ENCODE measurements around the gene FMN1.

Gene FMN1

GRCh38 chr15:32737304-32737703, 457.2 kb downstream of the FMN1 start:
- H3K27ac ChIP-seq (ENCODE audit: low read depth, low read length): no peak overlapping the region
- H3K27me3 ChIP-seq (ENCODE audit: insufficient read depth, low read length): no peaks in the 10 kb centered on the region
- H3K9me3 ChIP-seq (ENCODE audit: insufficient read depth, low read depth, low read length): no peaks in the 10 kb centered on the region
- no peaks in the 10 kb centered on the region for H3K4me1 ChIP-seq (ENCODE audit: insufficient read depth, low read length)
- whole genome bisulfite sequencing: 98% methylated on average over 4 of the region's 4 CpGs
- H3K4me3 ChIP-seq (ENCODE audit: low read length): no peak overlapping the region
- H3K9ac ChIP-seq (ENCODE audit: low read depth, low read length): no peak overlapping the region
- peaks cover 12% of the 10 kb centered on the region; the same call in 1 of the 2 replicates for H3K36me3 ChIP-seq (ENCODE audit: insufficient read depth, low read length)

- Histone ChIP-seq H3K9me3 (ENCODE audit: insufficient read depth, low read depth, low read length) (no peaks in the 10 kb centered on the region), H3K27me3 (ENCODE audit: insufficient read depth, low read length) (no peaks in the 10 kb centered on the region), H3K27ac (ENCODE audit: low read depth, low read length) (no peak overlapping the region), H3K4me1 (ENCODE audit: insufficient read depth, low read length) (no peaks in the 10 kb centered on the region), H3K9ac (ENCODE audit: low read depth, low read length) (no peak overlapping the region), H3K4me3 (ENCODE audit: low read length) (no peak overlapping the region), H3K36me3 (ENCODE audit: insufficient read depth, low read length) (peaks cover 12% of the 10 kb centered on the region; the same call in 1 of the 2 replicates)
- 91% methylated on average over 2 of the region's 2 CpGs for WGBS
These were observed 457.8 kb downstream of the FMN1 start for GRCh38 chr15:32736701-32737061.

GRCh38 chr15:32735989-32736700, 458.4 kb downstream of the FMN1 start:
- H3K27ac ChIP-seq (ENCODE audit: low read depth, low read length): no peak overlapping the region; the same call in 1 of the 2 replicates
- no peaks in the 10 kb centered on the region for H3K27me3 ChIP-seq (ENCODE audit: insufficient read depth, low read length)
- no peaks in the 10 kb centered on the region for H3K9me3 ChIP-seq (ENCODE audit: insufficient read depth, low read depth, low read length)
- peaks cover 12% of the 10 kb centered on the region; the same call in 1 of the 2 replicates for H3K36me3 ChIP-seq (ENCODE audit: insufficient read depth, low read length)
- H3K4me1 ChIP-seq (ENCODE audit: insufficient read depth, low read length): peaks cover 2% of the 10 kb centered on the region
- 96% methylated on average over 2 of the region's 2 CpGs for WGBS
- H3K9ac ChIP-seq (ENCODE audit: low read depth, low read length): no peak overlapping the region
- no peak overlapping the region for H3K4me3 ChIP-seq (ENCODE audit: low read length)

GRCh38 chr15:32733281-32733680, 461.2 kb downstream of the FMN1 start:
- Histone ChIP-seq H3K4me1 (ENCODE audit: insufficient read depth, low read length) (peaks cover 17% of the 10 kb centered on the region), H3K36me3 (ENCODE audit: insufficient read depth, low read length) (peaks cover 12% of the 10 kb centered on the region; the same call in 1 of the 2 replicates), H3K27ac (ENCODE audit: low read depth, low read length) (no peak overlapping the region), H3K4me3 (ENCODE audit: low read length) (no peak overlapping the region), H3K9me3 (ENCODE audit: insufficient read depth, low read depth, low read length) (no peaks in the 10 kb centered on the region), H3K27me3 (ENCODE audit: insufficient read depth, low read length) (no peaks in the 10 kb centered on the region), H3K9ac (ENCODE audit: low read depth, low read length) (no peak overlapping the region)
- WGBS: 63% methylated on average over 3 of the region's 3 CpGs

- Histone ChIP-seq H3K9ac (ENCODE audit: low read depth, low read length) (no peak overlapping the region), H3K27ac (ENCODE audit: low read depth, low read length) (no peak overlapping the region), H3K27me3 (ENCODE audit: insufficient read depth, low read length) (no peaks in the 10 kb centered on the region), H3K9me3 (ENCODE audit: insufficient read depth, low read depth, low read length) (no peaks in the 10 kb centered on the region), H3K4me3 (ENCODE audit: low read length) (no peak overlapping the region), H3K36me3 (ENCODE audit: insufficient read depth, low read length) (peaks cover 12% of the 10 kb centered on the region; the same call in 1 of the 2 replicates), H3K4me1 (ENCODE audit: insufficient read depth, low read length) (peaks cover 17% of the 10 kb centered on the region)
- WGBS: 86% methylated on average over 6 of the region's 6 CpGs
These were observed 461.8 kb downstream of the FMN1 start for GRCh38 chr15:32732574-32733157.

- H3K36me3 ChIP-seq (ENCODE audit: insufficient read depth, low read length): peaks cover 12% of the 10 kb centered on the region; the same call in 1 of the 2 replicates
- peak overlapping the region; percentile 21; the same call in 1 of the 2 replicates for H3K4me3 ChIP-seq (ENCODE audit: low read length)
- H3K9me3 ChIP-seq (ENCODE audit: insufficient read depth, low read depth, low read length): no peaks in the 10 kb centered on the region
- no peak overlapping the region for H3K27ac ChIP-seq (ENCODE audit: low read depth, low read length)
- 52% methylated on average over 25 of the region's 27 CpGs for WGBS
- no peaks in the 10 kb centered on the region for H3K27me3 ChIP-seq (ENCODE audit: insufficient read depth, low read length)
- H3K9ac ChIP-seq (ENCODE audit: low read depth, low read length): no peak overlapping the region
- peaks cover 17% of the 10 kb centered on the region for H3K4me1 ChIP-seq (ENCODE audit: insufficient read depth, low read length)
These were observed 463.5 kb downstream of the FMN1 start for GRCh38 chr15:32730677-32731654.

- H3K27me3 ChIP-seq (ENCODE audit: insufficient read depth, low read length): no peaks in the 10 kb centered on the region
These were observed 464.7 kb downstream of the FMN1 start for GRCh38 chr15:32729700-32730395.

GRCh38 chr15:32723171-32723948, 471.2 kb downstream of the FMN1 start:
- Histone ChIP-seq H3K4me1 (ENCODE audit: insufficient read depth, low read length) (peaks cover 14% of the 10 kb centered on the region), H3K9ac (ENCODE audit: low read depth, low read length) (no peak overlapping the region), H3K36me3 (ENCODE audit: insufficient read depth, low read length) (peaks cover 6% of the 10 kb centered on the region; the same call in 1 of the 2 replicates), H3K4me3 (ENCODE audit: low read length) (no peak overlapping the region), H3K27me3 (ENCODE audit: insufficient read depth, low read length) (peaks cover 39% of the 10 kb centered on the region), H3K27ac (ENCODE audit: low read depth, low read length) (no peak overlapping the region), H3K9me3 (ENCODE audit: insufficient read depth, low read depth, low read length) (no peaks in the 10 kb centered on the region)
- WGBS: 96% methylated on average over 2 of the region's 2 CpGs

More at GRCh38 chr15:32729700-32730395, 464.7 kb downstream of the FMN1 start:
- no peak overlapping the region for H3K9ac ChIP-seq (ENCODE audit: low read depth, low read length)
- H3K36me3 ChIP-seq (ENCODE audit: insufficient read depth, low read length): peaks cover 12% of the 10 kb centered on the region; the same call in 1 of the 2 replicates
- H3K4me1 ChIP-seq (ENCODE audit: insufficient read depth, low read length): peaks cover 17% of the 10 kb centered on the region
- H3K9me3 ChIP-seq (ENCODE audit: insufficient read depth, low read depth, low read length): no peaks in the 10 kb centered on the region
- WGBS: 88% methylated on average over 9 of the region's 10 CpGs
- H3K27ac ChIP-seq (ENCODE audit: low read depth, low read length): no peak overlapping the region
- no peak overlapping the region for H3K4me3 ChIP-seq (ENCODE audit: low read length)

GRCh38 chr15:32722136-32722535, 472.4 kb downstream of the FMN1 start:
- peaks cover 6% of the 10 kb centered on the region; the same call in 1 of the 2 replicates for H3K36me3 ChIP-seq (ENCODE audit: insufficient read depth, low read length)
- peaks cover 14% of the 10 kb centered on the region for H3K4me1 ChIP-seq (ENCODE audit: insufficient read depth, low read length)
- no peak overlapping the region for H3K27ac ChIP-seq (ENCODE audit: low read depth, low read length)
- peaks cover 51% of the 10 kb centered on the region for H3K27me3 ChIP-seq (ENCODE audit: insufficient read depth, low read length)
- no peak overlapping the region for H3K4me3 ChIP-seq (ENCODE audit: low read length)
- H3K9me3 ChIP-seq (ENCODE audit: insufficient read depth, low read depth, low read length): no peaks in the 10 kb centered on the region
- H3K9ac ChIP-seq (ENCODE audit: low read depth, low read length): no peak overlapping the region

GRCh38 chr15:32721596-32721995, 472.9 kb downstream of the FMN1 start:
- Histone ChIP-seq H3K9me3 (ENCODE audit: insufficient read depth, low read depth, low read length) (no peaks in the 10 kb centered on the region), H3K9ac (ENCODE audit: low read depth, low read length) (no peak overlapping the region), H3K27me3 (ENCODE audit: insufficient read depth, low read length) (peaks cover 56% of the 10 kb centered on the region), H3K27ac (ENCODE audit: low read depth, low read length) (no peak overlapping the region), H3K4me1 (ENCODE audit: insufficient read depth, low read length) (peaks cover 19% of the 10 kb centered on the region), H3K4me3 (ENCODE audit: low read length) (no peak overlapping the region), H3K36me3 (ENCODE audit: insufficient read depth, low read length) (peaks cover 6% of the 10 kb centered on the region; the same call in 1 of the 2 replicates)
- 96% methylated on average over 6 of the region's 6 CpGs for WGBS
